Tibial artery (tissue), 4 donors: ENCODE measurements around the gene CHRND.
"Not testable (repeated sequence)": the region's sequence is repeated elsewhere in the genome, so short reads cannot be mapped to it uniquely, and the experiment has no call there.

Experiments used
- DNase-seq, 2 donors: peaks; one replicate each; pipeline ENCODE4 v3.0.0-alpha.2; 2019
- H3K27ac ChIP-seq, 2 donors: fragments of 200-600 bp; sonication (generic) in 1 of 2; 1 replicate in 1 of 2; 2 replicates in 1 of 2; pipeline ENCODE4 v1.5.1; 2018 to 2019; ENCODE audit warnings: mild to moderate bottlenecking in 1 of 2
- H3K27me3 ChIP-seq, 2 donors: fragments of 200-600 bp; sonication (generic) in 1 of 2; one replicate each; pipeline versions ENCODE4 v1.5.1 to v1.6.0; 2016 to 2019
- H3K36me3 ChIP-seq, 3 donors: fragments of 200-600 bp; sonication (generic) in 2 of 3; one replicate each; pipeline ENCODE4 v1.5.1; 2016 to 2019; ENCODE audit warnings: mild to moderate bottlenecking in 2 of 3
- H3K4me1 ChIP-seq, 4 donors: fragments of 200-600 bp; sonication (generic) in 2 of 4; 1 replicate in 3 of 4; 2 replicates in 1 of 4; pipeline ENCODE4 v1.5.1; 2016 to 2019
- H3K4me3 ChIP-seq, 2 donors: fragments of 200-600 bp; sonication (generic) in 1 of 2; 1 replicate in 1 of 2; 2 replicates in 1 of 2; pipeline ENCODE4 v1.5.1; 2018 to 2019; ENCODE audit warnings: mild to moderate bottlenecking in 2 of 2
- H3K9me3 ChIP-seq, 3 donors: fragments of 200-600 bp; sonication (generic) in 1 of 3; one replicate each; pipeline ENCODE4 v1.5.1; 2016 to 2019
- CTCF ChIP-seq, 2 experiments: fragments of 200-600 bp in 1 of 2; fragments of 450-650 bp in 1 of 2; IDR thresholded peaks; one replicate each; pipeline ENCODE4 v1.5.1; 2017 to 2019; ENCODE audit warnings: antibody characterized with exemption in 2 of 2, mild to moderate bottlenecking in 1 of 2, moderate library complexity in 1 of 2
- intact Hi-C: fragments of 100-400 bp; cut with DNase I; formaldehyde crosslinking; loops from one replicate; pipeline ENCODE4 v1.15.0; 2023; ENCODE audit warnings: low total_unique reads

CHRND gene

GRCh38 chr2:232527905-232528470 is 2.0 kb downstream of the CHRND start:
- H3K4me3 ChIP-seq, result no peak overlapping the region
- no peak for TF ChIP-seq CTCF (IDR thresholded peaks at IDR 0.05)
- H3K36me3 ChIP-seq, result no peaks in the 10 kb centered on the region
- no peak overlapping the region for H3K27ac ChIP-seq
- intact Hi-C loops, result no loop called here
- H3K4me1 ChIP-seq, result peaks cover 0 to 23% (median 11%) of the 10 kb centered on the region in 4 donors
- no peak for DNase-seq
- peaks cover 0 to 48% of the 10 kb centered on the region in 2 donors for H3K27me3 ChIP-seq
- no peaks in the 10 kb centered on the region for H3K9me3 ChIP-seq

GRCh38 chr2:232528746-232529460 is 2.9 kb downstream of the CHRND start:
- no peaks in the 10 kb centered on the region for H3K36me3 ChIP-seq
- H3K4me1 ChIP-seq, result peaks cover 0 to 14% (median 5%) of the 10 kb centered on the region in 4 donors
- no peaks in the 10 kb centered on the region for H3K9me3 ChIP-seq
- intact Hi-C loops, result no loop called here
- no peak for DNase-seq
- TF ChIP-seq CTCF (IDR thresholded peaks at IDR 0.05), result no peak
- no peak overlapping the region for H3K4me3 ChIP-seq
- peaks cover 0 to 39% of the 10 kb centered on the region in 2 donors for H3K27me3 ChIP-seq
- H3K27ac ChIP-seq, result no peak overlapping the region

- intact Hi-C loops, result no loop called here
- peaks cover 0 to 8% (median 0%) of the 10 kb centered on the region in 4 donors for H3K4me1 ChIP-seq
- H3K4me3 ChIP-seq, result no peak overlapping the region
- no peaks in the 10 kb centered on the region for H3K9me3 ChIP-seq
- DNase-seq, result no peak
- no peak overlapping the region for H3K27ac ChIP-seq
- peaks cover 0 to 30% of the 10 kb centered on the region in 2 donors for H3K27me3 ChIP-seq
- no peak for TF ChIP-seq CTCF (IDR thresholded peaks at IDR 0.05)
- no peaks in the 10 kb centered on the region for H3K36me3 ChIP-seq
These were observed 4.0 kb downstream of the CHRND start for GRCh38 chr2:232529806-232530547.

- H3K9me3 ChIP-seq, result no peaks in the 10 kb centered on the region
- H3K27ac ChIP-seq, result no peak overlapping the region
- DNase-seq, result no peak
- no peak overlapping the region for H3K4me3 ChIP-seq
- H3K27me3 ChIP-seq, result peaks cover 0 to 29% of the 10 kb centered on the region in 2 donors
- intact Hi-C loops, result no loop called here
- H3K4me1 ChIP-seq, result peaks cover 0 to 2% (median 0%) of the 10 kb centered on the region in 4 donors
- H3K36me3 ChIP-seq, result no peaks in the 10 kb centered on the region
- no peak for TF ChIP-seq CTCF (IDR thresholded peaks at IDR 0.05)
These were observed 4.8 kb downstream of the CHRND start for GRCh38 chr2:232530626-232531260.

GRCh38 chr2:232532419-232532818 is 6.5 kb downstream of the CHRND start:
- Histone ChIP-seq H3K27me3 (peaks cover 0 to 26% of the 10 kb centered on the region in 2 donors), H3K4me1 (no peaks in the 10 kb centered on the region), H3K36me3 (no peaks in the 10 kb centered on the region), H3K27ac (no peak overlapping the region), H3K9me3 (peaks cover 0 to 6% (median 6%) of the 10 kb centered on the region in 3 donors), H3K4me3 (no peak overlapping the region)
- intact Hi-C loops, result no loop called here
- DNase-seq, result no peak
- TF ChIP-seq CTCF (IDR thresholded peaks at IDR 0.05), result no peak

- H3K4me3 ChIP-seq, DNase-seq, intact Hi-C loops, H3K4me1 ChIP-seq, H3K9me3 ChIP-seq, H3K27ac ChIP-seq, H3K36me3 ChIP-seq: not testable (repeated sequence)
- peaks cover 0 to 26% of the 10 kb centered on the region in 2 donors for H3K27me3 ChIP-seq
These were observed 6.9 kb downstream of the CHRND start for GRCh38 chr2:232532821-232533220.
